OCI-LY1 (cell line): ENCODE data around the gene NLRP13.

Experiments used
- H2AFZ ChIP-seq: fragments of 200-600 bp; sonication (generic), shearing (Covaris generic); 2 replicates; pipeline ENCODE4 v1.6.0; 2014; ENCODE audit warnings: antibody characterized with exemption, mild to moderate bottlenecking, low read length
- H3F3A ChIP-seq: fragments of 200-600 bp; sonication (generic), shearing (Covaris generic); 2 replicates; pipeline ENCODE4 v1.6.0; 2014; ENCODE audit warnings: mild to moderate bottlenecking, antibody characterized with exemption, low read length, moderate library complexity; ENCODE audit not compliant: insufficient read depth
- H3K27ac ChIP-seq: fragments of 200-600 bp; sonication (generic); 2 replicates; pipeline ENCODE4 v1.5.1; 2014; ENCODE audit warnings: low read length, mixed run types, mild to moderate bottlenecking, low read depth; ENCODE audit not compliant: poor library complexity, severe bottlenecking
- H3K27me3 ChIP-seq: fragments of 200-600 bp; sonication (generic); 2 replicates; pipeline ENCODE4 v1.6.0; 2014; ENCODE audit warnings: antibody characterized with exemption, mild to moderate bottlenecking, low read length, moderate library complexity; ENCODE audit not compliant: insufficient read depth
- H3K36me3 ChIP-seq: fragments of 200-600 bp; sonication (generic); 2 replicates; pipeline ENCODE4 v1.6.1; 2014; ENCODE audit warnings: mild to moderate bottlenecking, antibody characterized with exemption, low read length, moderate library complexity, mixed read lengths; ENCODE audit not compliant: insufficient read depth
- H3K4me1 ChIP-seq: fragments of 200-600 bp; sonication (generic); 2 replicates; pipeline ENCODE4 v1.5.1; 2014; ENCODE audit warnings: mild to moderate bottlenecking, low read length, moderate library complexity; ENCODE audit not compliant: insufficient read depth, severe bottlenecking
- H3K4me2 ChIP-seq: fragments of 200-600 bp; sonication (generic), shearing (Covaris generic); 2 replicates; pipeline ENCODE4 v1.6.1; 2014; ENCODE audit warnings: low read length
- H3K4me3 ChIP-seq: fragments of 200-600 bp; sonication (generic); 2 replicates; pipeline ENCODE4 v1.5.1; 2014; ENCODE audit warnings: low read length, low read depth, mild to moderate bottlenecking, mixed read lengths; ENCODE audit not compliant: poor library complexity, severe bottlenecking
- H3K79me2 ChIP-seq: fragments of 200-600 bp; shearing (Covaris generic); 2 replicates; pipeline ENCODE4 v1.6.1; 2016; ENCODE audit warnings: mixed run types, low read length, mixed read lengths; ENCODE audit not compliant: insufficient read depth
- H3K9ac ChIP-seq: fragments of 200-600 bp; sonication (generic), shearing (Covaris generic); 2 replicates; pipeline ENCODE4 v1.6.1; 2014; ENCODE audit warnings: mild to moderate bottlenecking, low read length, mixed read lengths
- H3K9me2 ChIP-seq: fragments of 200-600 bp; sonication (generic), shearing (Covaris generic); 2 replicates; pipeline ENCODE4 v1.6.1; 2014; ENCODE audit warnings: low read depth, mild to moderate bottlenecking, low read length, mixed read lengths
- H3K9me3 ChIP-seq: fragments of 200-600 bp; shearing (Covaris generic); 2 replicates; pipeline ENCODE4 v1.6.1; 2014; ENCODE audit warnings: low read length, mixed read lengths
- H4K20me1 ChIP-seq: fragments of 200-600 bp; sonication (generic), shearing (Covaris generic); 2 replicates; pipeline ENCODE4 v1.6.0; 2016; ENCODE audit warnings: mild to moderate bottlenecking, low read length; ENCODE audit not compliant: insufficient read depth
- CTCF ChIP-seq: fragments of 200-600 bp; sonication (generic), shearing (Covaris generic); IDR thresholded peaks from 2 replicates; pipeline ENCODE4 v1.5.1; 2017; ENCODE audit warnings: mild to moderate bottlenecking, antibody characterized with exemption, low read length, moderate library complexity, mixed read lengths
- EZH2 ChIP-seq: fragments of 200-600 bp; sonication (generic), shearing (Covaris generic); IDR thresholded peaks from 2 replicates; pipeline ENCODE4 v1.8.0; 2017; ENCODE audit warnings: borderline replicate concordance, mixed run types, mild to moderate bottlenecking, antibody characterized with exemption, low read length, moderate library complexity, mixed read lengths

The NLRP13 gene

GRCh38 chr19:55927991-55928390 is 4.1 kb downstream of the NLRP13 start:
- H2AFZ ChIP-seq: no peak overlapping the region
- no peaks in the 10 kb centered on the region for H4K20me1 ChIP-seq
- no peaks in the 10 kb centered on the region for H3K36me3 ChIP-seq
- no peak overlapping the region for H3K27ac ChIP-seq
- H3K4me3 ChIP-seq: no peak overlapping the region
- no peak overlapping the region for H3K4me2 ChIP-seq
- no peaks in the 10 kb centered on the region for H3K27me3 ChIP-seq
- H3K9me2 ChIP-seq: no peaks in the 10 kb centered on the region
- no peaks in the 10 kb centered on the region for H3K4me1 ChIP-seq
- H3F3A ChIP-seq: no peaks in the 10 kb centered on the region
- no peaks in the 10 kb centered on the region for H3K79me2 ChIP-seq
- TF ChIP-seq CTCF: no peak
- TF ChIP-seq EZH2: no peak
- H3K9me3 ChIP-seq: no peaks in the 10 kb centered on the region
- no peak overlapping the region for H3K9ac ChIP-seq

DNA sequence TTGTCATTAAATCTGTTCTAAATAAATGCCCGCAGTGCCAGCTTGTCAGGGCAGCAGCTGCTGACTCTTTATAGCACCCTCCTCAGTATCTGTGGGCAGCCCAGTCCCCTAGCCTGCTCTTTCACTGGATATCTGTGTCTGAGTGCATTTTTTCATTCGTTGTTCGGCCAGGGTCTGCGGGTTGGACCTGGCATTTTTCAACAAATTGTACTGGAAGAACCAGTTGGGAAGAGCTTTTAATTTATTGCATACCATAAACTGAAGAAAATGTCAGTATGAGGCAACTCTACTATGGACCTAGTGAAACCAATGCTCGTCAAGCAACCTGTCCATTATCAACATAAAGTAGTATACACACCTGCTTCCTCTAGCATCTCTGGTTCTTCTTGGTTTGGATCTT is 8.6 kb downstream of the NLRP13 start:
- H3K27ac ChIP-seq: no peak overlapping the region
- H3K9me2 ChIP-seq: no peaks in the 10 kb centered on the region
- no peaks in the 10 kb centered on the region for H4K20me1 ChIP-seq
- no peak overlapping the region for H3K4me3 ChIP-seq
- H3K4me2 ChIP-seq: no peak overlapping the region
- no peaks in the 10 kb centered on the region for H3K4me1 ChIP-seq
- no peaks in the 10 kb centered on the region for H3K9me3 ChIP-seq
- H2AFZ ChIP-seq: no peak overlapping the region
- no peak overlapping the region for H3K9ac ChIP-seq
- H3F3A ChIP-seq: no peaks in the 10 kb centered on the region
- H3K79me2 ChIP-seq: no peaks in the 10 kb centered on the region
- TF ChIP-seq EZH2: no peak
- TF ChIP-seq CTCF: no peak
- H3K36me3 ChIP-seq: no peaks in the 10 kb centered on the region
- no peaks in the 10 kb centered on the region for H3K27me3 ChIP-seq

DNA sequence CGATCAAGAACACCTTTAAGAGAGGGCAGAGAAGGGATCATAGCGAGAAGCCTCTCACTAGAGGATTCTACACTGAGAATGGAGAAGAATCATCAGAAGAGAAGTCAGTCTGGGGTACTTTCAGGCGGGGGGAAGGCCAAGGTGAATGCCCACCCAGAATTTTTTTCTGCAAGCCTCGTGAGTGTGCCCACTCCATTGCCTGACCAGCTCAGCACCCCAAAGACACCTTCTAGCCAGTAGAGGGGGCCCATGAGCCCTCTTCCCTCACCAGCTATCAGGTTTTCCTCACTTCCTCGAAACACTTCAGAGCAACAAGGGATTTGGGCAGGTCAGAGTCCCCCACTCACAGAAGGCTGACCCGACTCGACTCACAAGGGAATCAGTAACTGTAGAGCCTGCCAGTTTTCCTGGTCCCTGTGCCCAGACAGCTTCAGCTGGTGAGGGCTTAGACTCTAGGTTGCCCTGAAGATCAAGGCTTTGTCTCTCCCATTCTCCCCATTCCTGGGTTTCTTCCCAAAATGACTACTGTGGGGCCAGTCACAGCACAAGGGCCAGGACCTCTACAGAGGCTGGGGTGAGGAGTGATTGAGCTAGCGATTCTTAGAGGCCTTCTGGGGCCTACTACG is 18.4 kb downstream of the NLRP13 start:
- H3K4me3 ChIP-seq: no peak overlapping the region
- H3K9ac ChIP-seq: no peak overlapping the region
- H3K4me2 ChIP-seq: no peak overlapping the region
- H3K9me3 ChIP-seq: no peaks in the 10 kb centered on the region
- no peak overlapping the region for H3K27ac ChIP-seq
- TF ChIP-seq EZH2 (no peak), CTCF (peak; percentile 60)
- no peaks in the 10 kb centered on the region for H4K20me1 ChIP-seq
- H3K4me1 ChIP-seq: no peaks in the 10 kb centered on the region
- H3K9me2 ChIP-seq: no peaks in the 10 kb centered on the region
- H3K79me2 ChIP-seq: no peaks in the 10 kb centered on the region
- H3K27me3 ChIP-seq: no peaks in the 10 kb centered on the region
- H3K36me3 ChIP-seq: no peaks in the 10 kb centered on the region
- no peaks in the 10 kb centered on the region for H3F3A ChIP-seq
- no peak overlapping the region for H2AFZ ChIP-seq
